Stimulated activated CD8-positive, alpha-beta memory T cell treated with anti-CD3 and anti-CD28 coated beads, Interleukin-15, amount 100 ng/mL, for 48 hours (primary cell): Measurements from ENCODE around the gene POU2F1.

Experiments
- DNase-seq, 2 donors: peaks; one replicate each; pipeline ENCODE4 v3.0.0-alpha.2; 2020; ENCODE audit warnings: low read depth in 2 of 2

Gene POU2F1

GRCh38 chr1:167467126-167467710 is 246.5 kb downstream of the POU2F1 start:
- no peak for DNase-seq

GRCh38 chr1:167467752-167468151 is 247.1 kb downstream of the POU2F1 start:
- DNase-seq, result no peak

GRCh38 chr1:167469280-167469965 is 248.7 kb downstream of the POU2F1 start:
- no peak for DNase-seq

- DNase-seq, result no peak
These were observed 250.9 kb downstream of the POU2F1 start for GRCh38 chr1:167471568-167471967.

GRCh38 chr1:167472752-167473521 is 252.3 kb downstream of the POU2F1 start:
- DNase-seq, result no peak

GRCh38 chr1:167473761-167474160 is 253.1 kb downstream of the POU2F1 start:
- no peak for DNase-seq

GRCh38 chr1:167474191-167474641 is 253.5 kb downstream of the POU2F1 start:
- no peak for DNase-seq

- DNase-seq, result no peak
These were observed 255.4 kb downstream of the POU2F1 start for GRCh38 chr1:167476061-167476460.
